Measurements from ENCODE around the gene CHST8. TPM values are rescaled to one million over a fixed set of nuclear protein-coding genes. Genes with fewer than 3 reads are reported as not detected.
"Not testable (repeated sequence)": the region's sequence is repeated elsewhere in the genome, so short reads cannot be mapped to it uniquely, and the experiment has no call there.

The CHST8 gene
- total and polyA plus RNA-seq, 12 donors: 0.13 to 0.50 (median 0.22) TPM; not detected in 3

GRCh38 chr19:33603377-33603776, 18.4 kb upstream of the CHST8 start:
- Histone ChIP-seq H3K36me3 (no peaks in the 10 kb centered on the region), H3K4me3 (no peak overlapping the region), H3K9me3 (peaks cover 0 to 39% (median 16%) of the 10 kb centered on the region in 11 donors), H3K27ac (no peak overlapping the region), H3K27me3 (peaks cover 0 to 15% (median 0%) of the 10 kb centered on the region in 7 donors), H3K4me1 (no peaks in the 10 kb centered on the region)
- DNase-seq: no peak
- intact Hi-C loops (cut with DNase I): no loop called here
- 64 to 71% methylated on average over 6 of the region's 6 CpGs for WGBS, 2 donors
- no peak for ATAC-seq
- TF ChIP-seq CTCF (IDR thresholded peaks at IDR 0.05): no peak

- H3K9me3 ChIP-seq: peaks cover 0 to 43% (median 21%) of the 10 kb centered on the region in 11 donors
These were observed 17.1 kb upstream of the CHST8 start for GRCh38 chr19:33604651-33605050.

GRCh38 chr19:33605803-33606295, 15.9 kb upstream of the CHST8 start:
- DNase-seq; H3K4me1 ChIP-seq; intact Hi-C loops (cut with DNase I); ATAC-seq; H3K36me3 ChIP-seq; H3K27ac ChIP-seq; H3K4me3 ChIP-seq: not testable (repeated sequence)
- H3K9me3 ChIP-seq: peaks cover 0 to 44% (median 21%) of the 10 kb centered on the region in 11 donors
- 50 to 53% methylated on average over 5 of the region's 5 CpGs for WGBS, 2 donors
- H3K27me3 ChIP-seq: peaks cover 0 to 17% (median 4%) of the 10 kb centered on the region in 7 donors

More at GRCh38 chr19:33604651-33605050, 17.1 kb upstream of the CHST8 start:
- 73 to 85% methylated on average over 5 of the region's 5 CpGs for WGBS, 2 donors
- DNase-seq (no peak), ATAC-seq (no peak)
- no peak for TF ChIP-seq CTCF (IDR thresholded peaks at IDR 0.05)
- Histone ChIP-seq H3K27me3 (peaks cover 0 to 17% (median 0%) of the 10 kb centered on the region in 7 donors), H3K4me3 (no peak overlapping the region), H3K27ac (no peak overlapping the region), H3K4me1 (no peaks in the 10 kb centered on the region), H3K36me3 (no peaks in the 10 kb centered on the region)
- intact Hi-C loops (cut with DNase I): no loop called here

GRCh38 chr19:33606556-33606955, 15.2 kb upstream of the CHST8 start:
- intact Hi-C loops (cut with DNase I): no loop called here
- no peak overlapping the region for H3K27ac ChIP-seq
- DNase-seq (no peak), ATAC-seq (no peak)
- peaks cover 0 to 17% (median 4%) of the 10 kb centered on the region in 7 donors for H3K27me3 ChIP-seq
- H3K4me1 ChIP-seq: no peaks in the 10 kb centered on the region
- H3K36me3 ChIP-seq: no peaks in the 10 kb centered on the region
- TF ChIP-seq CTCF (IDR thresholded peaks at IDR 0.05): no peak
- 34 to 36% methylated on average over 4 of the region's 4 CpGs for WGBS, 2 donors
- H3K4me3 ChIP-seq: no peak overlapping the region
- H3K9me3 ChIP-seq: peaks cover 0 to 37% (median 14%) of the 10 kb centered on the region in 11 donors

- Histone ChIP-seq H3K4me3 (no peak overlapping the region), H3K27me3 (peaks cover 0 to 40% (median 23%) of the 10 kb centered on the region in 7 donors), H3K9me3 (peaks cover 0 to 21% (median 0%) of the 10 kb centered on the region in 11 donors), H3K4me1 (no peaks in the 10 kb centered on the region), H3K27ac (no peak overlapping the region), H3K36me3 (no peaks in the 10 kb centered on the region)
- WGBS, 2 donors: 73% methylated on average over 1 of the region's 1 CpG
- DNase-seq: no peak
- ATAC-seq: no peak
- intact Hi-C loops (cut with DNase I): no loop called here
- TF ChIP-seq CTCF (IDR thresholded peaks at IDR 0.05): no peak
These were observed 12.4 kb upstream of the CHST8 start for GRCh38 chr19:33609353-33609752.

All from heart right ventricle (tissue), 16 donors.